ENCODE results near the gene RUSC2. TPM values are rescaled to one million over a fixed set of nuclear protein-coding genes. Genes with fewer than 3 reads are reported as not detected.

The RUSC2 gene
- total RNA-seq, 1 experiment from 2014 or later, result 12.3 TPM

- DNase-seq, result no peak
- H3K36me3 ChIP-seq (replicated peaks; ENCODE audit: control insufficient read depth, insufficient read depth, low read length), result no peaks in the 10 kb centered on the region
- H3K27me3 ChIP-seq (ENCODE audit: control insufficient read depth, insufficient read depth, low read length), result no peaks in the 10 kb centered on the region
- no peak overlapping the region for H3K4me3 ChIP-seq (ENCODE audit: insufficient read depth, low read depth, low read length)
Observed at GRCh38 chr9:35506359-35506758, 16.4 kb downstream of the RUSC2 start.

DNA sequence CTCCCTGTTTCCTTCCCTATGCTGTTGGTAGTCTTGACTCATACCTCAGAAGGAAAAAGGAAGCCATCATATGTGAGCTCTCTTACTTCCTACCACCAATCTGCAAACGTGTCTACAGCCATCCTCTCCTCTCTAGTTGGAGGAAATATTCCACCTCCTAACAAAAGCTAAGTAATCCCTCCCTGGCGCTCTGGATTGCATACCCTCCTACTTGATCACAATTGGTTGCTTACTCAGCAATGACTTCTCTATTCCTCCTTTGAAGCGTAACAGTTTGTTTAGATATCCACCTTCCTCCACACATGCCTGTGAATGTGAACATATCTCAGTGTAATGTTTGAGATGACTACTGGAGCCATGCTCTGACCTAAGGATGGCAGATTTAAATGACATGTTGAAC lies 18.2 kb downstream of the RUSC2 start:
- Histone ChIP-seq H3K27me3 (ENCODE audit: control insufficient read depth, insufficient read depth, low read length) (no peaks in the 10 kb centered on the region), H3K36me3 (replicated peaks; ENCODE audit: control insufficient read depth, insufficient read depth, low read length) (no peaks in the 10 kb centered on the region), H3K4me3 (ENCODE audit: insufficient read depth, low read depth, low read length) (no peak overlapping the region)
- no peak for DNase-seq

DNA sequence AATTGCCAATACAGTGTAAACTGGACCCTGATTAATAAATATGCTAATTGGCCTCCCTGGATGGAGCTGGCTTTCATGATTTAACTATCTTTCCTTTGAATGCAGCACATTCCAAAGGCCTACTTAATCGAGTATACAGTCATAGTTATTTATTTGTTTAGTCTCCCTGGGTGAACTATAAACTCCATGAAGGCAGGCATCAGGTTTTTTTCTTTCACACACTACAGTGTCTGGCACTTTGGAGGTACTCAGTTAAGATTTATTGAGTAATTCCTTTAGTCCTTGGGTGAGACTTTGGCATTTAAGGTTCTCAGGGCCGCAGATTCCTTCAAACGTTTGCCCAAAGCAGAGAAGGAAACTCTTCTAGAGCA lies 20.5 kb downstream of the RUSC2 start:
- H3K4me3 ChIP-seq (ENCODE audit: insufficient read depth, low read depth, low read length), result no peak overlapping the region
- no peak for DNase-seq

GRCh38 chr9:35510754-35511428 lies 21.0 kb downstream of the RUSC2 start:
- no peaks in the 10 kb centered on the region for H3K36me3 ChIP-seq (replicated peaks; ENCODE audit: control insufficient read depth, insufficient read depth, low read length)
- H3K27me3 ChIP-seq (ENCODE audit: control insufficient read depth, insufficient read depth, low read length), result no peaks in the 10 kb centered on the region
- no peak overlapping the region for H3K4me3 ChIP-seq (ENCODE audit: insufficient read depth, low read depth, low read length)

More for the DNA sequence above, 20.5 kb downstream of the RUSC2 start:
- Histone ChIP-seq H3K27me3 (ENCODE audit: control insufficient read depth, insufficient read depth, low read length) (no peaks in the 10 kb centered on the region), H3K36me3 (replicated peaks; ENCODE audit: control insufficient read depth, insufficient read depth, low read length) (no peaks in the 10 kb centered on the region)

DNA sequence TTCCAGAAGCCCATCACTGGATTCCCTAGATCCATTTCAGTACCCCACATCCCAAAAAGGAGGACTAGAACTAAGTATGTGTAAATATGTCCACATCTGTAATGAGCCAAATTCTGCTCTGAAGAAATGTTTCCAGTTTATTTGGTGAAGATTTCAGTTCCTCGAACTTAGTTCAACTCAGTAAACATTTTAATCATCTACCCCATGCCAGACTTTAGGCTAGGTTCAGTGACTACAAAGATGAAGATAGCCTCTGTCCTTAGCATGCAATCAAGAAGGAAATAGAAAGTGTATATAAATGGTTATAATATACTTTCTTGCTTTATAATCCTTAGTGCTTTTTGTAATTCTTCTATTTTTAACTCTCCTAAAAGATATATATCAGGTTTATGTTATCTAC lies 21.5 kb downstream of the RUSC2 start:
- H3K36me3 ChIP-seq (replicated peaks; ENCODE audit: control insufficient read depth, insufficient read depth, low read length), result no peaks in the 10 kb centered on the region
- no peak overlapping the region for H3K4me3 ChIP-seq (ENCODE audit: insufficient read depth, low read depth, low read length)
- H3K27me3 ChIP-seq (ENCODE audit: control insufficient read depth, insufficient read depth, low read length), result no peaks in the 10 kb centered on the region
- DNase-seq, result no peak

More at GRCh38 chr9:35510754-35511428, 21.0 kb downstream of the RUSC2 start:
- DNase-seq, result no peak

DNA sequence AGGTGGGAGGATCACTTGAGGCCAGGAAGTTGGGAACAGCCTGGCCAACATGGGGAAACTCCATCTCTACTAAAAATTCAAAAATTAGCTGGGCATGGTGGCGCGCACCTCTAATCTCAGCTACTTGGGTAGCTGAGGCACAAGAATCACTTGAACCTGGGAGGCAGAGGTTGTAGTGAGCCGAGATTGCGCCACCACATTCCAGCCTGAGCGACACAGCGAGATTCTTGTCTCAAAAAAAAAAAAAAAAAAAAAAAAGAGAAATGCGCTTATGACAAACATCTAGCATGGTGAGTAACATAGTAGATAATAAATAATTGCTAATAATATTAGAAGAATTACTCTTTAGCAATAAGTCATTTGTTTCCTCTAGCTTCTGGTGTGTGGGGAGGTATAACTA lies 25.9 kb downstream of the RUSC2 start:
- H3K27me3 ChIP-seq (ENCODE audit: control insufficient read depth, insufficient read depth, low read length), result no peaks in the 10 kb centered on the region
- no peak overlapping the region for H3K4me3 ChIP-seq (ENCODE audit: insufficient read depth, low read depth, low read length)
- DNase-seq, result no peak
- H3K36me3 ChIP-seq (replicated peaks; ENCODE audit: control insufficient read depth, insufficient read depth, low read length), result no peaks in the 10 kb centered on the region

DNA sequence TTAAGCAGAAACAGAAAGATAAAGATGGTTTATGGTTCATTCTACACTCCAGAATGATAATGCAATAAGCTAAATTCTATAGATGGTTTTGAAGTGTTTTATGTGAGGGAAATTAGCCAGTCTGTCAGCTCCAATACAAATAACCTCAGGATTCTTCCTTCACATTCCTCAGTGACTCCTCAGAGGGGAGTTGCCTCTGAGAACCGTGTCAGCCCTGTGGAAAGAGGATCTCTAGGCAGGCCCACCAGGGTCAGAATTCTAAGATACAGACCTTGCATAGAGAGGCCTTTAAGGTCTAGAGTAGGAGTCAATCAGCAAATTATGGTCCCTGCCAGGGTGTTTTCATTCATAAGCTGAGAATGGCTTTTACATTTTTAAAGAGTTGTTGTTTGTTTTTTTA lies 26.6 kb downstream of the RUSC2 start:
- Histone ChIP-seq H3K4me3 (ENCODE audit: insufficient read depth, low read depth, low read length) (no peak overlapping the region), H3K36me3 (replicated peaks; ENCODE audit: control insufficient read depth, insufficient read depth, low read length) (no peaks in the 10 kb centered on the region), H3K27me3 (ENCODE audit: control insufficient read depth, insufficient read depth, low read length) (no peaks in the 10 kb centered on the region)
- DNase-seq, result no peak

- Histone ChIP-seq H3K4me3 (ENCODE audit: insufficient read depth, low read depth, low read length) (no peak overlapping the region), H3K36me3 (replicated peaks; ENCODE audit: control insufficient read depth, insufficient read depth, low read length) (no peaks in the 10 kb centered on the region), H3K27me3 (ENCODE audit: control insufficient read depth, insufficient read depth, low read length) (no peaks in the 10 kb centered on the region)
- no peak for DNase-seq
Observed at GRCh38 chr9:35517131-35517530, 27.2 kb downstream of the RUSC2 start.

DNA sequence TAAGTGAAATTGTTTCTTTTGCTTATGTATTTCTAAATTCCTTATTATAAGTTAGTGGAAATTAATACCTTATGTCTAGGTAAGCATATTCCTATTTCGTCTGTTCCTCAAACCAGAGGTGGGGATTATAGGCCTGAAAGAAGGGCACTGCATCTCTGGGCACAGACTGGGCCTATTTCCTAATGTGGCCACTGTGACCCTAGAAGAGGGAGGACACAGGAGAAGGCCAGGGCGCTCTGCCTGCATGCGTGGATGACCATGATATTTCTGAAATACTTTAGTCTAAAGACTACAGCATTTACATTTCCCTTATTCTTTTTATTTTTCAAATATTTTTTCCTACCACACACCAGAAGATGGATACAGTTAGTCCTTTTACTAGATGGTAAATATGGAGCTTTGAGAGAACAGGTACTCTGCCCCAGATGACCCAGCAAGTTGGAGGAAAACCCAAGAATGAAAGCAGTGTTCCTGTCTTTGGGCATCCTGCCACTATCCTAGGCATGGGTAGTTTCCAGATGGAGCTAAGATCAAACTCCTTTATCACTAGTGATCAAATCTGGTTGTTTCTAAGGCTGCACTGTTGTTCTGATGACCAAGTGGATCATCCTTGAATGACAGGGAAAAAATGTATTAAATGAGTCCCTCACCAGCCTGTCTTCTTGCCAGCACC lies 27.8 kb downstream of the RUSC2 start:
- DNase-seq, result no peak
- no peaks in the 10 kb centered on the region for H3K27me3 ChIP-seq (ENCODE audit: control insufficient read depth, insufficient read depth, low read length)
- H3K4me3 ChIP-seq (ENCODE audit: insufficient read depth, low read depth, low read length), result no peak overlapping the region
- H3K36me3 ChIP-seq (replicated peaks; ENCODE audit: control insufficient read depth, insufficient read depth, low read length), result no peaks in the 10 kb centered on the region

- Histone ChIP-seq H3K36me3 (replicated peaks; ENCODE audit: control insufficient read depth, insufficient read depth, low read length) (no peaks in the 10 kb centered on the region), H3K4me3 (ENCODE audit: insufficient read depth, low read depth, low read length) (no peak overlapping the region), H3K27me3 (ENCODE audit: control insufficient read depth, insufficient read depth, low read length) (no peaks in the 10 kb centered on the region)
- peak; percentile 57 for DNase-seq
Observed at GRCh38 chr9:35518225-35518821, 28.4 kb downstream of the RUSC2 start.

GRCh38 chr9:35518981-35519679 lies 29.2 kb downstream of the RUSC2 start:
- H3K4me3 ChIP-seq (ENCODE audit: insufficient read depth, low read depth, low read length), result no peak overlapping the region
- H3K27me3 ChIP-seq (ENCODE audit: control insufficient read depth, insufficient read depth, low read length), result no peaks in the 10 kb centered on the region
- H3K36me3 ChIP-seq (replicated peaks; ENCODE audit: control insufficient read depth, insufficient read depth, low read length), result no peaks in the 10 kb centered on the region
- DNase-seq, result no peak

GRCh38 chr9:35519692-35520363 lies 29.9 kb downstream of the RUSC2 start:
- H3K4me3 ChIP-seq (ENCODE audit: insufficient read depth, low read depth, low read length), result no peak overlapping the region
- no peaks in the 10 kb centered on the region for H3K36me3 ChIP-seq (replicated peaks; ENCODE audit: control insufficient read depth, insufficient read depth, low read length)
- DNase-seq, result no peak
- H3K27me3 ChIP-seq (ENCODE audit: control insufficient read depth, insufficient read depth, low read length), result no peaks in the 10 kb centered on the region

- Histone ChIP-seq H3K36me3 (replicated peaks; ENCODE audit: control insufficient read depth, insufficient read depth, low read length) (no peaks in the 10 kb centered on the region), H3K27me3 (ENCODE audit: control insufficient read depth, insufficient read depth, low read length) (no peaks in the 10 kb centered on the region), H3K4me3 (ENCODE audit: insufficient read depth, low read depth, low read length) (no peak overlapping the region)
- no peak for DNase-seq
Observed at GRCh38 chr9:35520364-35520710, 30.4 kb downstream of the RUSC2 start.

GRCh38 chr9:35521708-35522107 lies 31.8 kb downstream of the RUSC2 start:
- no peak overlapping the region for H3K4me3 ChIP-seq (ENCODE audit: insufficient read depth, low read depth, low read length)
- H3K36me3 ChIP-seq (replicated peaks; ENCODE audit: control insufficient read depth, insufficient read depth, low read length), result no peaks in the 10 kb centered on the region
- DNase-seq, result no peak
- H3K27me3 ChIP-seq (ENCODE audit: control insufficient read depth, insufficient read depth, low read length), result no peaks in the 10 kb centered on the region
